HEK293T (cell line): ENCODE data around the gene RAB40A.

Experiments used
- CTCF ChIA-PET: fragments of 350-600 bp; formaldehyde crosslinking; extraction: SDS; loops from one replicate; lab custom pipeline; 2021; ENCODE audit warnings: antibody characterized with exemption, inconsistent platforms; lab: Yijun Ruan, JAX
- POLR2A ChIA-PET: fragments of 350-600 bp; formaldehyde crosslinking; extraction: SDS; loops from one replicate; lab custom pipeline; 2020; ENCODE audit warnings: antibody characterized with exemption, inconsistent platforms; lab: Yijun Ruan, JAX
- DNase-seq: peaks from one replicate; pipeline ENCODE4 v3.0.0; 2012; ENCODE audit warnings: mixed read lengths; ENCODE audit errors: extremely low spot score
- ARNT ChIP-seq: fragments of 450-650 bp; IDR thresholded peaks from 2 replicates; pipeline ENCODE4 v1.6.1; 2017; ENCODE audit warnings: mild to moderate bottlenecking
- BHLHE40 ChIP-seq: fragments of 450-650 bp; IDR thresholded peaks from 2 replicates; pipeline ENCODE4 v1.6.1; 2016; ENCODE audit warnings: mild to moderate bottlenecking, moderate library complexity, borderline replicate concordance
- CTBP1 ChIP-seq: fragments of 450-650 bp; IDR thresholded peaks from 2 replicates; pipeline ENCODE4 v1.6.1; 2016; ENCODE audit warnings: borderline replicate concordance
- ELF4 ChIP-seq: fragments of 450-650 bp; IDR thresholded peaks from 2 replicates; pipeline ENCODE4 v1.6.1; 2017; ENCODE audit warnings: antibody characterized with exemption
- FOXA1 ChIP-seq: fragments of 450-650 bp; IDR thresholded peaks from 2 replicates; pipeline ENCODE4 v1.6.1; 2016; ENCODE audit warnings: mild to moderate bottlenecking
- FOXK2 ChIP-seq: fragments of 450-650 bp; IDR thresholded peaks from 2 replicates; pipeline ENCODE4 v1.6.1; 2016; ENCODE audit warnings: mild to moderate bottlenecking
- FOXM1 ChIP-seq: fragments of 450-650 bp; IDR thresholded peaks from 2 replicates; pipeline ENCODE4 v1.6.1; 2017; ENCODE audit warnings: mild to moderate bottlenecking, borderline replicate concordance
- HDGF ChIP-seq: fragments of 450-650 bp; IDR thresholded peaks from 2 replicates; pipeline ENCODE4 v1.6.1; 2017; ENCODE audit warnings: antibody characterized with exemption, borderline replicate concordance
- L3MBTL2 ChIP-seq: fragments of 450-650 bp; conservative IDR thresholded peaks from 2 replicates; pipeline ENCODE4 v1.6.1; 2016; ENCODE audit warnings: mild to moderate bottlenecking
- LEF1 ChIP-seq: fragments of 450-650 bp; IDR thresholded peaks from 2 replicates; pipeline ENCODE4 v1.6.1; 2017; ENCODE audit warnings: mild to moderate bottlenecking, borderline replicate concordance
- NFRKB ChIP-seq: fragments of 450-650 bp; IDR thresholded peaks from 2 replicates; pipeline ENCODE4 v1.6.1; 2016; ENCODE audit warnings: mild to moderate bottlenecking, moderate library complexity
- PKNOX1 ChIP-seq: fragments of 450-650 bp; IDR thresholded peaks from 2 replicates; pipeline ENCODE4 v1.6.1; 2016
- SP1 ChIP-seq: fragments of 450-650 bp; IDR thresholded peaks from 2 replicates; pipeline ENCODE4 v1.6.1; 2017
- SUZ12 ChIP-seq: fragments of 450-650 bp; IDR thresholded peaks from 2 replicates; pipeline ENCODE4 v1.6.1; 2016; ENCODE audit warnings: mild to moderate bottlenecking
- TARDBP ChIP-seq: fragments of 450-650 bp; IDR thresholded peaks from 2 replicates; pipeline ENCODE4 v1.6.1; 2016
- ZNF384 ChIP-seq: fragments of 450-650 bp; IDR thresholded peaks from 2 replicates; pipeline ENCODE4 v1.6.1; 2016

The RAB40A gene

DNA sequence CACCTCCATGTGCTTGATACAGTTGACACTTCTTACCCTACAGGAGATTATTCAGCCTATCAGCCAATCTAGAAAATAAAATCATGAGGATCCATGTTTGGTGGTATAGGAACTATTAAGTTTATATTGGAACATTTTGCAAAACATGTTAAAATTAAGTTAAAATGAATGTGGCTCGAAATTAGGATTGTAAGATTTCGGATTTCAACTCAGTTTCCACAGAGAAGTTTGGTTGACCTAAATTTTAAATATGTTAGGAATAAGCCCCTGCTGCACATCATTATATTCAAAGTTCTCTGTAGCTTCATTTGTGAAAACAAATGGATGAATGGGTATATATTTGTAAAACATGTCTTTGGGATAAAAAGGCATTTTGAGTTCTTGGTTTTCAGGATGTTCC is at the start of gene RAB40A:
TSS of gene RAB40A (minus strand) at position 101 of the 400 bp plus-strand sequence. CDS start 18,733 bp downstream, outside the sequence.
- CTCF ChIA-PET = no interaction called here
- no peak for TF ChIP-seq BHLHE40
- TF ChIP-seq ARNT = no peak
- TF ChIP-seq PKNOX1 = no peak
- no peak for TF ChIP-seq FOXA1
- TF ChIP-seq ELF4 = no peak
- no peak for TF ChIP-seq LEF1
- no peak for TF ChIP-seq L3MBTL2
- TF ChIP-seq TARDBP = no peak
- TF ChIP-seq ZNF384 = no peak
- TF ChIP-seq SP1 = no peak
- no peak for TF ChIP-seq NFRKB
- TF ChIP-seq FOXK2 = no peak
- no peak for TF ChIP-seq HDGF
- no peak for TF ChIP-seq FOXM1
- TF ChIP-seq CTBP1 = no peak
- TF ChIP-seq SUZ12 = no peak

DNA sequence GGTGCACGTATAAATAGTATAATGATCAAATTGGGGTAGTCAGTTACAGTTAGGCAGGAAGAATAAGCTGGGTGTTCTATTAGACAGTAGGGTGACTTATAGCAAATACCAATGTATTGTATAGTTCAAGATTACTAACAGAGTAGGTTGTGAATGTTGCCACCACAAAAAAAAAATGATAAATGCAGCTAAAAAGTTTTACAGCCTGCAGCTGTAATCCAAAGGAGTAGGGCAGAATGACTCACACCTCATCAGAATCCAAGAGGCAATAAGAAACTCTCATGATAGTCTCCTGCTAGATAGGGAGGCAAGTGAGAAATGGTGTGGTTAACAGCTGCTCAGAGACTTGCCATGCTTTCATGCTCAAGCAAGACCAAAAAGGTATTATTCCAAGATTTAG is 46.5 kb upstream of the RAB40A start:
- no peak for DNase-seq
- TF ChIP-seq FOXK2 = no peak
- TF ChIP-seq BHLHE40 = no peak
- TF ChIP-seq NFRKB = no peak
- no peak for TF ChIP-seq FOXA1
- no peak for TF ChIP-seq LEF1
- no peak for TF ChIP-seq SP1
- no peak for TF ChIP-seq TARDBP
- TF ChIP-seq PKNOX1 = no peak
- no peak for TF ChIP-seq ARNT
- no peak for TF ChIP-seq L3MBTL2
- TF ChIP-seq HDGF = no peak
- TF ChIP-seq ELF4 = no peak
- no peak for TF ChIP-seq ZNF384
- no peak for TF ChIP-seq FOXM1
- no peak for TF ChIP-seq CTBP1
- TF ChIP-seq SUZ12 = no peak
- ChIA-PET CTCF (no interaction called here), POLR2A (no interaction called here)

More for the DNA sequence above, at the start of gene RAB40A:
- POLR2A ChIA-PET = no interaction called here
- no peak for DNase-seq

DNA sequence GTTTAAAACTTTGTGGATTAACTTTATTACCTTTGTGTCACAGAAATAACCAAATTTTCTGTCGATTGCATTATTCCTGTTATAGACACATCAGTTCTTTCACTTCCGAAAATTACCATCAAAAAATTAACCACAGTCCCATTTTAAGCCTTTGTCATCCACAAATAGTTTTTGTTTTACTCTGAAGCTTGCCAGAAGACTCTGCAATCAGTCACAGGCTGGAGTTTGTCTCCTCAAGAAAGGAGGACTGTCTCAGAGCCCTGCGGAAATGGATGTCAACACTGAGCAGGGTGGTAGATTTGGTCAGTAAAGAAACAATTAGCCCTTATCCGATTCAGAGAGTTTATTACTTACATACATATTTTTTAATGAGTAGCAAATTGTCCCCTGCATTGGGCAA is 45.9 kb upstream of the RAB40A start:
- no peak for DNase-seq
- POLR2A ChIA-PET = no interaction called here
- TF ChIP-seq ZNF384 (no peak), CTBP1 (no peak), FOXK2 (no peak), LEF1 (no peak), PKNOX1 (no peak), FOXA1 (no peak), L3MBTL2 (no peak), TARDBP (no peak), HDGF (no peak), NFRKB (no peak), SP1 (no peak), FOXM1 (no peak), BHLHE40 (no peak), ELF4 (no peak), ARNT (no peak), SUZ12 (no peak)
- CTCF ChIA-PET = no interaction called here

DNA sequence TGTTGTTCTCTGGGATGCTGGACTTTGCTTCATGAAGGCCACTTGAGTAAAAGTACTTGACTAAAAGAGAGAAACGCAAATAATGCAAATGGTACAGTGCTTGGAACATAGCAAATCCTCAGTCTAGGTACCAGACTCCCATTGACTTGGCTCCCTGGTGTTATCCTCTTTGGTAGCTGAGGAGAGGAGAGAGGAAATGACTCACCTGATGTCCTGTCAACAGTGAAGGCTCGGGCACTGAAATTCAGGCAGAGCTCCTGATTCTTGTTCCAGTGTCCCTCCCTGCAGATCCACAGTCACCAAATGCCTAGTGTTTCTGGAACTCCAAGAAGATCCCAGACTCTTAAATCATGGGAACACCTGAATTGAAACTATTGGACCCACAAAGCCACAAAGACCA is 43.5 kb upstream of the RAB40A start:
- TF ChIP-seq CTBP1 (no peak), BHLHE40 (no peak), SUZ12 (no peak), TARDBP (no peak), ZNF384 (no peak), LEF1 (no peak), FOXM1 (no peak), ELF4 (no peak), L3MBTL2 (no peak), SP1 (no peak), FOXK2 (no peak), FOXA1 (no peak), ARNT (no peak), NFRKB (no peak)
- ChIA-PET POLR2A (no interaction called here), CTCF (no interaction called here)
- DNase-seq = no peak

GRCh38 chrX:103560256-103560655 is 41.0 kb upstream of the RAB40A start:
- no peak for DNase-seq
- ChIA-PET CTCF (interaction anchor here (1.2 kb wide), 1 partner anchor 19 kb away, joined by 3 read pairs; no protein-coding TSS in a partner anchor), POLR2A (no interaction called here)
- no peak for TF ChIP-seq ZNF384
- TF ChIP-seq NFRKB = no peak
- TF ChIP-seq L3MBTL2 = no peak
- no peak for TF ChIP-seq FOXA1
- TF ChIP-seq ARNT = no peak

DNA sequence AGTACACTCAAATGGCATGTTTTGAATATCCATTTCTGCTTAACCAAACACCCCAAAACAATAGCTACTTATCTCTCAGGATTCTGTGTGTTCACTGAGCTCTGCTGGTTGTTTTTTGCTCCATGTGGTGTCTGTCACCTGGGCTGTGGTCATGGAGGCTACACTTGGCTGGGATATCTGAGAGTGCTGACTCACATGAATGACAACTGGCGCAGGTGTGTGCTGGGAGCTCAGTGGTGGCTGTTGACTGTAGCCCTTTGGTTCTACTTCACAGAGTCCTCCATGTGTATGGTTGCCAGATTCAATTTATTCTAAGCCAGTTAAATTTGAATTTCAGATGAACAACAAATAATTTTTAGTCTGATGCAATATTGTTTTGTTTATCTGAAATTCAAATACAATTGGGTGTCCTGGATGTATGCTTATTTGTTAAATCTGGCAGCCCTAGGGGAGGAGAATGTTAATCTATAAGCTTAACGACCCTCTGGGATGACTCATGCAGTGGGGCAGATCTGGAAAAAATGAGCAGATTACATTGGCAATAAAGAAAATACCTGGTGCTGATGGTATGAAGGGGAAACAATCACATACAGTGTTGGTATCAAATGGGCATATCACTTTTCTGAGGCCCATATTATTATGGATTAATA is 37.8 kb upstream of the RAB40A start:
- CTCF ChIA-PET = interaction anchor here (0.6 to 1.1 kb wide), 2 partner anchors 73 to 168 kb away, joined by 3 read pairs; no protein-coding TSS in a partner anchor
- TF ChIP-seq ELF4 (no peak), NFRKB (no peak), PKNOX1 (no peak), BHLHE40 (no peak), TARDBP (no peak), HDGF (no peak), ARNT (no peak), ZNF384 (no peak)
- POLR2A ChIA-PET = no interaction called here
- DNase-seq = no peak
